MM.1S (cell line): Measurements from ENCODE around the gene ACTR5.
A peak's percentile ranks its signal among the peaks of the same experiment; 100 is the strongest.
"Not testable (repeated sequence)": the region's sequence is repeated elsewhere in the genome, so short reads cannot be mapped to it uniquely, and the experiment has no call there.

Experiments used
- DNase-seq: peaks from one replicate; pipeline ENCODE4 v3.0.0-alpha.2; 2015
- H2AFZ ChIP-seq: fragments of 300-600 bp; sonication (generic); 2 replicates; pipeline ENCODE4 v1.6.0; 2016; ENCODE audit warnings: antibody characterized with exemption, low read length
- H3F3A ChIP-seq: fragments of 300-600 bp; sonication (generic); 2 replicates; pipeline ENCODE4 v1.6.1; 2016; ENCODE audit warnings: mild to moderate bottlenecking, antibody characterized with exemption, low read length, moderate library complexity, mixed read lengths; ENCODE audit not compliant: insufficient read depth
- H3K27ac ChIP-seq: fragments of 300-600 bp; sonication (generic); 2 replicates; pipeline ENCODE4 v1.5.1; 2016; ENCODE audit warnings: mild to moderate bottlenecking, low read length
- H3K27me3 ChIP-seq: fragments of 300-600 bp; sonication (generic); replicated peaks from 2 replicates; pipeline ENCODE4 v1.6.0; 2016; ENCODE audit warnings: low read length; ENCODE audit not compliant: insufficient read depth
- H3K36me3 ChIP-seq: fragments of 300-600 bp; sonication (generic); replicated peaks from 2 replicates; pipeline ENCODE4 v1.6.1; 2016; ENCODE audit warnings: mild to moderate bottlenecking, low read length, mixed read lengths; ENCODE audit not compliant: insufficient read depth
- H3K4me1 ChIP-seq: fragments of 300-600 bp; sonication (generic); 2 replicates; pipeline ENCODE4 v1.6.1; 2016; ENCODE audit warnings: low read length, mixed read lengths
- H3K4me2 ChIP-seq: fragments of 300-600 bp; sonication (generic); 2 replicates; pipeline ENCODE4 v1.6.0; 2016; ENCODE audit warnings: low read depth, low read length
- H3K4me3 ChIP-seq: fragments of 300-600 bp; sonication (generic); 2 replicates; pipeline ENCODE4 v1.5.1; 2016; ENCODE audit warnings: low read length, mixed read lengths
- H3K79me2 ChIP-seq: fragments of 300-600 bp; sonication (generic); 2 replicates; pipeline ENCODE4 v1.6.1; 2016; ENCODE audit warnings: mixed run types, low read length, mixed read lengths
- H3K9ac ChIP-seq: fragments of 300-600 bp; sonication (generic); 2 replicates; pipeline ENCODE4 v1.6.1; 2016; ENCODE audit warnings: low read length, mixed read lengths
- H3K9me2 ChIP-seq: fragments of 300-600 bp; sonication (generic); replicated peaks from 2 replicates; pipeline ENCODE4 v1.6.1; 2016; ENCODE audit warnings: mild to moderate bottlenecking, low read length, mixed read lengths; ENCODE audit not compliant: insufficient read depth
- H3K9me3 ChIP-seq: fragments of 300-600 bp; sonication (generic); replicated peaks from 2 replicates; pipeline ENCODE4 v1.6.1; 2016; ENCODE audit warnings: mild to moderate bottlenecking, low read length, mixed read lengths; ENCODE audit not compliant: insufficient read depth
- H4K20me1 ChIP-seq: fragments of 300-600 bp; sonication (generic); 2 replicates; pipeline ENCODE4 v1.6.1; 2016; ENCODE audit warnings: mild to moderate bottlenecking, low read length, moderate library complexity, mixed read lengths; ENCODE audit not compliant: insufficient read depth
- CTCF ChIP-seq: fragments of 300-600 bp; sonication (generic); IDR thresholded peaks from 2 replicates; pipeline ENCODE4 v1.5.1; 2016; ENCODE audit warnings: antibody characterized with exemption, low read length, mixed read lengths
- EZH2 ChIP-seq: fragments of 300-600 bp; sonication (generic); optimal IDR thresholded peaks from 2 replicates; pipeline ENCODE3; 2017; ENCODE audit warnings: low read depth, mild to moderate bottlenecking, antibody characterized with exemption, low read length, mixed read lengths
- EZH2phosphoT487 ChIP-seq: fragments of 300-600 bp; sonication (generic); IDR thresholded peaks from 2 replicates; pipeline ENCODE4 v1.6.1; 2018; ENCODE audit warnings: antibody characterized with exemption, low read length

ACTR5 gene

DNA sequence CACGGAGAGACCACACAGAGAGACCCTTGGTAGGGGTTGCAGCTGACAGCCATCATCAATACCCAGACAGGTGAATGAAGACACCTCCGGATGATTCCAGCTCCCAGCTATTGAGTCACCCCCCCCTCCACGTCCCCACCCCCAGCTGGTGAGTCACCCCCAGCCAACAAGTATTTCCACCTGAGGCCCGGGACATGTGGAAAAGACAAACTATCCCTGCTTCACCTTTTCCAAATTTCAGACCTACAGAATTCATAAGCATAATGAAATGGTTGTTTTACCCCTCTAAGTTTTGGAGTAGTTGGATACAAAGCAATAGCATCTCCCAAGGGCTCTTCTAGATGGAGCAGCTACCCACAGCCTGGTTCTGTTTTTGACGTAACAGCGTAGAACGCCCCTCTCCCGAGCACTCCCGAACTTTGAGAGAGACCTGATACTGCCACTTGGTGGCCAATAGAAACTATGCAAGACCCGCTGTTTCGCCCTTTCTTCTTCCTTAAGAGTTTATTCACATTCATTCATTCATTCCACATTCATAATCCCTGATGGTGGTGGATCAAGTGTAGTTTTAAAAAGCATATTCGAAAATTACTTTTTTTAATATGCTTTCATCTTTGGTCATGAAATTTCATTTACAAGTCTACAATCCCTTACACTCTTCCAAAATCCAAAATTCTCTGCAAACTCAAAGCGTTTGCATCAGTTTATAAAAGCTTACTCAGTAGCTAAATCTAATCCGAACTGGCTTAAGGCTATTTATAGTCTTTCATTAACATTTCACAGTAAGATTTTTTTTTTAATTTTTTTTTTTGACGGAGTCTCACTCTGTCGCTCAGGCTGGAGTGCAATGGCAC is 42.2 kb downstream of the ACTR5 start:
- Histone ChIP-seq H4K20me1 (no peaks in the 10 kb centered on the region), H3K9ac (no peak overlapping the region), H3K27ac (no peak overlapping the region), H3K4me3 (no peak overlapping the region), H3K9me3 (no peaks in the 10 kb centered on the region), H3K4me2 (no peak overlapping the region), H3K4me1 (no peaks in the 10 kb centered on the region), H3K9me2 (no peaks in the 10 kb centered on the region), H3F3A (no peaks in the 10 kb centered on the region), H3K27me3 (no peaks in the 10 kb centered on the region), H3K79me2 (no peaks in the 10 kb centered on the region), H3K36me3 (no peaks in the 10 kb centered on the region), H2AFZ (no peak overlapping the region)
- TF ChIP-seq EZH2phosphoT487 (no peak), CTCF (0 out of 2 replicates have a peak, but pooled peaks have one; percentile 10), EZH2 (no peak)
- no peak for DNase-seq

DNA sequence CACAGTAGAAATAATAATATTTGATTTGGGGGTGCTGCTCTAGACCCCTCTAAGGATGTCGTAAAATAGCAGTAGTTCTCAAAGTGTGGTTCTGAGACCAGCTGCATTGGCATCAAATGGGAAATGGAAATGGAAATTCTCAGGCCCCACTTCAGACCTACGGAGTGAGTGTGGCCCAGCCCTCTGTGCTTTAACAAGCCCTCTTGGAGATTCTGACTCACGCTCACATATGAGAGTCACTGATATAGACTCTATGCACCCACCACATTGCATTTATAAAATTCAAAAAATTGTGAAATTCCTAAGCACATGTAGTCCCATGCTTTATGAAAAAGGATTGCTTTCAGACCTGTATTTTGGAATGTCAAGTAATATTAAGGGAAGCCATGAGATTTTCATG is 43.0 kb downstream of the ACTR5 start:
- no peak overlapping the region for H3K4me3 ChIP-seq
- H3K4me1 ChIP-seq, result no peaks in the 10 kb centered on the region
- no peak for DNase-seq
- TF ChIP-seq EZH2, result no peak
- TF ChIP-seq EZH2phosphoT487, result no peak
- no peak for TF ChIP-seq CTCF
- H3K9ac ChIP-seq, result no peak overlapping the region
- no peak overlapping the region for H2AFZ ChIP-seq
- H3K9me3 ChIP-seq, result no peaks in the 10 kb centered on the region
- no peak overlapping the region for H3K27ac ChIP-seq
- no peaks in the 10 kb centered on the region for H3K9me2 ChIP-seq
- no peak overlapping the region for H3K4me2 ChIP-seq
- no peaks in the 10 kb centered on the region for H3K79me2 ChIP-seq
- H3K27me3 ChIP-seq, result no peaks in the 10 kb centered on the region
- no peaks in the 10 kb centered on the region for H3K36me3 ChIP-seq
- no peaks in the 10 kb centered on the region for H3F3A ChIP-seq
- no peaks in the 10 kb centered on the region for H4K20me1 ChIP-seq

- no peaks in the 10 kb centered on the region for H3K9me3 ChIP-seq
- H3F3A ChIP-seq, result no peaks in the 10 kb centered on the region
- H3K27ac ChIP-seq, result no peak overlapping the region
- H3K79me2 ChIP-seq, result no peaks in the 10 kb centered on the region
- H4K20me1 ChIP-seq, result no peaks in the 10 kb centered on the region
- no peak for TF ChIP-seq CTCF
- TF ChIP-seq EZH2phosphoT487, result no peak
- TF ChIP-seq EZH2, result no peak
- H3K4me1 ChIP-seq, result no peaks in the 10 kb centered on the region
- H2AFZ ChIP-seq, result no peak overlapping the region
- DNase-seq, result no peak
- H3K27me3 ChIP-seq, result no peaks in the 10 kb centered on the region
- H3K9me2 ChIP-seq, result no peaks in the 10 kb centered on the region
- no peak overlapping the region for H3K4me3 ChIP-seq
- no peak overlapping the region for H3K9ac ChIP-seq
- no peak overlapping the region for H3K4me2 ChIP-seq
- no peaks in the 10 kb centered on the region for H3K36me3 ChIP-seq
These were observed 43.7 kb downstream of the ACTR5 start for GRCh38 chr20:38791940-38792339.

DNA sequence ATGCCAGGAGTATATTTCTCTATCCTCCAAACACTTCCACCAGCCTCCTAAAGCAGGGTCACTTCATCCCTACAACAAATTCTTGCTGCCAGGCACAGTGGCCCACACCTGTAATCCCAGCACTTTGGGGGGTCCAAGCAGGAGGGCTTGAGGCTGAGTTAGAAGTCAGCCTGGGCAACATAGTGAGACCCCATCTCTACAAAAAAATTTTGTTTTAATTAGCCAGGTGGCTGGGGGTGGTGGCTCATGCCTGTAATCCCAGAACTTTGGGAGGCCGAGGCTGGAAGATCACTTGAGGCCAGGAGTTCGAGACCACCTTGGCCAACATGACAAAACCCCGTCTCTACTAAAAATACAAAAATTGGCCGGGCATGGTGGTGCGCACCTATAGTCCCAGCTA is 45.8 kb downstream of the ACTR5 start:
- not testable (repeated sequence) for H3K4me2 ChIP-seq, H2AFZ ChIP-seq, H3K9me2 ChIP-seq, H3K36me3 ChIP-seq, H3K4me1 ChIP-seq, H3K4me3 ChIP-seq, H3K27me3 ChIP-seq, H3K9me3 ChIP-seq, H3K9ac ChIP-seq, H3K79me2 ChIP-seq, H3F3A ChIP-seq, H4K20me1 ChIP-seq, H3K27ac ChIP-seq, DNase-seq
